K562 (cell line): ENCODE data around the gene LRP10.

Experiments
- CHD2 ChIP-seq: IDR thresholded peaks from 2 replicates; pipeline ENCODE4 v1.6.1; 2011; ENCODE audit warnings: low read depth, low read length
- CTCF ChIP-seq, 3 experiments: IDR thresholded peaks in 2 of 3; conservative IDR thresholded peaks in 1 of 3; 2 replicates each; pipeline ENCODE4 v1.5.1; 2011 to 2012; ENCODE audit warnings: low read length in 3 of 3, mild to moderate bottlenecking in 3 of 3, control low read depth in 2 of 3, improper control_type of control experiment in 1 of 3, inconsistent platforms in 1 of 3, low read depth in 1 of 3, mixed read lengths in 1 of 3, moderate library complexity in 1 of 3; ENCODE audit not compliant: insufficient read depth in 2 of 3
- ELK1 ChIP-seq: sonication (generic); formaldehyde crosslinking; IDR thresholded peaks from 2 replicates; pipeline ENCODE4 v1.8.1; 2022; ENCODE audit warnings: missing genetic modification reagents
- FOXM1 ChIP-seq, 2 experiments: fragments of 450-650 bp in 1 of 2; sonication (generic) in 1 of 2; formaldehyde crosslinking in 1 of 2; IDR thresholded peaks; 2 replicates each; pipeline versions ENCODE4 v1.6.1 to v1.9.0; 2017 to 2022; ENCODE audit warnings: low read depth in 2 of 2, mild to moderate bottlenecking in 2 of 2, missing genetic modification reagents in 1 of 2, moderate library complexity in 1 of 2
- GTF2F1 ChIP-seq: IDR thresholded peaks from 2 replicates; pipeline ENCODE4 v1.6.1; 2011; ENCODE audit warnings: low read depth, low read length, improper control_type of control experiment
- MAX ChIP-seq: sonication (generic); formaldehyde crosslinking; IDR thresholded peaks from 2 replicates; pipeline ENCODE4 v1.9.0; 2022; ENCODE audit warnings: mild to moderate bottlenecking, missing genetic modification reagents
- MAZ ChIP-seq, 2 experiments: fragments of 450-650 bp in 1 of 2; sonication (generic) in 1 of 2; formaldehyde crosslinking; IDR thresholded peaks in 1 of 2; conservative IDR thresholded peaks in 1 of 2; 2 replicates each; pipeline versions ENCODE4 v1.4.0 to v1.5.0; 2020; ENCODE audit warnings: mild to moderate bottlenecking in 1 of 2, missing genetic modification reagents in 1 of 2
- NELFE ChIP-seq: IDR thresholded peaks from 2 replicates; pipeline ENCODE4 v1.6.1; 2011; ENCODE audit warnings: mild to moderate bottlenecking; ENCODE audit not compliant: insufficient read depth, insufficient read length
- NFYB ChIP-seq: IDR thresholded peaks from 2 replicates; pipeline ENCODE4 v1.6.1; 2011; ENCODE audit warnings: mild to moderate bottlenecking, moderate library complexity; ENCODE audit not compliant: insufficient read length; ENCODE audit errors: extremely low read depth
- RNF2 ChIP-seq: sonication (generic); IDR thresholded peaks from 2 replicates; pipeline ENCODE4 v1.6.1; 2016
- SIN3A ChIP-seq, 2 experiments: fragments of 150-350 bp in 1 of 2; IDR thresholded peaks; 2 replicates each; pipeline ENCODE4 v1.6.1; 2011 to 2016; ENCODE audit warnings: borderline replicate concordance in 2 of 2, low read depth in 2 of 2, low read length in 2 of 2, mild to moderate bottlenecking in 2 of 2, moderate library complexity in 2 of 2; ENCODE audit not compliant: control insufficient read depth in 1 of 2
- TARDBP ChIP-seq: fragments of 450-650 bp; IDR thresholded peaks from 2 replicates; pipeline ENCODE4 v1.6.1; 2016
- ZBTB5 ChIP-seq: fragments of 450-650 bp; IDR thresholded peaks from 2 replicates; pipeline ENCODE4 v1.6.1; 2017; ENCODE audit warnings: antibody characterized with exemption
- ZC3H8 ChIP-seq: fragments of 450-650 bp; IDR thresholded peaks from 2 replicates; pipeline ENCODE4 v1.6.1; 2017

GRCh38 chr14:22845821-22846625 lies 25.5 kb upstream of the LRP10 start:
- TF ChIP-seq CHD2 (no peak), RNF2 (no peak), ELK1 (CRISPR knock-in tag) (no peak), MAX (CRISPR knock-in tag) (no peak), NELFE (no peak), ZBTB5 (no peak), MAZ (CRISPR knock-in tag; conservative IDR thresholded peaks at IDR 0.05 in 1 of 2, IDR thresholded peaks at IDR 0.05 in 1 of 2) (no peak), TARDBP (no peak), NFYB (no peak), CTCF (IDR thresholded peaks at IDR 0.05 in 2 of 3, conservative IDR thresholded peaks at IDR 0.05 in 1 of 3; ENCODE audit: insufficient read depth in 2 of 3, low read depth in 1 of 3, low read length in 3 of 3) (no peak), ZC3H8 (no peak), GTF2F1 (no peak), SIN3A (IDR thresholded peaks at IDR 0.05; ENCODE audit: borderline replicate concordance in 2 of 2, control insufficient read depth in 1 of 2, low read depth in 2 of 2, low read length in 2 of 2) (no peak), FOXM1 (IDR thresholded peaks at IDR 0.05; ENCODE audit: low read depth) (no peak), FOXM1 (CRISPR knock-in tag; IDR thresholded peaks at IDR 0.05; ENCODE audit: low read depth) (no peak)
